Middle frontal gyrus (tissue), 1 donor: ENCODE measurements around the gene OSBPL6.

Experiments
- DNase-seq: peaks from one replicate; pipeline ENCODE4 v3.0.0-alpha.2; 2015; ENCODE audit warnings: low spot score; ENCODE audit errors: extremely low spot score

Gene OSBPL6

DNA sequence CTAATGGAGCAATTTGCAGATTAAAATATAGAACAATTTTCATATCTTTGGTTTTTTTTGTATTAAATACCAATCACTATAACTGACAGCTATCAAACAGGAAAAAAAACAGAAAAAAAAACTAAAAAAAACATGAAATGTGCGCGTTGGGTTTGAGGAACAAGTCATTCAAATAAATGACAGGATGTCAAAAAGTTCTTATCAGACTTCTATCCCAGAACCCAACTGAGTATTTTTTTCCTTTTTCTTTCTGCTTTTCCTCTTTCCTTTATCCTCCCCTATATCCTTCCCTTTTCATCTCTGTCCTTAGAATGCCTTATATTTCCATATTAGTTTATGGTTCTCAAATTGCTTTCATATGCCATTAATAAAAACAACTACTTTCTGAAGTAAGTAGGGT, 242.3 kb downstream of the OSBPL6 start:
- no peak for DNase-seq

DNA sequence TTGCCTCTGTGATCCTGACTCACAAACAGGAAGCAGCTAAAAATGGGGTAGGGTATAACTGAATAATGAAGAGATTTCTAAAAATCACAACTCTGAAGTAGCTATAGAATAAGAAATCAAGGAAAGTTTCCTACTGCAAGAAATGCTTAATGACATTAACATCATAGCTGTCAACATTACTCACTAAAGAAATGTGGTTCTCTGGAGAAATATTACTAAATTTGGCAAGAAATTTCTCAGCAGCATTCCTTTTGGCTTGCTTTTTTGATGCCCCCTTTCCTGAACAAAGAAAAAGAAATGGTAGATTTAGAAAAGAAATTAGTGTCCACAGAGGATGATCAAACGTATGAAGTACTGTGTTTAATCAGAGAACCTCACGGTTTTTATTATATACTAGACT, 247.1 kb downstream of the OSBPL6 start:
- no peak for DNase-seq

DNA sequence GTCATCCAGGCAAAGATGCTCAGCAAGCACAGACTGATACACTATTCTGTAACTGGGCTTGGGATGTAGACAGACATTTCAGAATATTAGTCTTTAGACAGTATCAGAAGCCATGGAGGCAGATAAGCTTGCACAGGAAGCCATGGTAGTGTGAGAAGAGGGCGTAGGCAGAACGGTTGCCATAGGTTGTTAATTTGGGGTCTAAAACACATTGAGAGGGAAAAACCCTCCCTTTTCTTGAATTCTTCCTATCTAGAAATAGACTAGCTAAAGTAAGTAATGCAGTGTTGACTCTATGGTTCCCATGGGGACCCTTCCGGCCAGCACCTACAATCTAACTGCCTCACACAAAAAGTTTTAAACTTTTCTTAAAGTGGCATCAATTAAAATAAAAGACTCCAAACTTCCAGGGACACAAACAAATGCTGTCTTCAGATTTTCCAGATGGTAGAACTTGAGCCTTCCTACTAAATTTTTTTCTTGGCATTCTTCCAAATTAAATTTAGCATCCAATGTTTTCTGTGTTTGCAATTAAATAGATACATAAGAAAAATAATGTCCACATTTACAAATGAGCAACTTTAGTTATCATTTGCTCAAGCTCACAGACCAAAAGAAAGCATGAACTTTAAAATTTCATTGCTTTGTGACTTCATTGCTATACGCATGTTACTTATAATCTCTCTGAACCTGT, 254.8 kb downstream of the OSBPL6 start:
- DNase-seq = no peak

DNA sequence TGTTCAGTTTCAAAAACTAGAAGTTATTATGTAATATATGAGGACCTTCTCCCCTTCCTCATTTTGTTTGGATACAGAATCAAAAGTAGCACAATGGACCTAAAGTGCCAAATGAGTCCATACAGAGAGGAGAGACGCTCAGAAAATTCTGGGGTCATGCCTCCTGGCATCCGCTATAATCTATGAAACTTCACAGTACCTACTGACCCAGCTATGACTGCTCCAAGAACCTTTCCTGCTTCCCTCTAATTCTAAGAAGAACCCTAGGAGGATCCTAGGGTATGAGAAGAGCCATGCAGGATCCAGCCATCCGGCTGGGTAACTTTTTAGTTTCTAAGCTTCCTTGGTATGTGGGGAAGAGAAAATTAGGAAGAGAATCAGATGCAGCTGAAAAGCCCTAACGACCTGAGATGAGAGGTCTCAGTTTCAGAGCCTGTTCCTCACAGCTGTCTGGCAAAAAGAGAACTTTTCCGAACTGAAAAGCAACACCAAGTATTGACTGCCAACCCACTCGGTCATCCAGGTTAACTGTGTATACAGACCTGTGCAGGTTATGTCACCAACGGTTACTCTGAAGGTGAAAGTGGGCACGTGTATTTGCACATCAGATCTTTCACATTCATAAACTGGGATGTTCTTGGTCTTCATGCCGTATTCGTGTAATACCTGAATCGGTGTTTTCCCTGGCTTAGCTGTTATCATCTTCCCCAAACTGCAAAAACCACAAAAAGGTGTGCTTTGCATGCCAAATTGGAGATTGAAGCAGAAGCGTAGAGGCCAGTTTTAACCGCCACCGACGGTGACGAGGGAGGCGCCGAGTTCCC, 255.6 kb downstream of the OSBPL6 start:
- no peak for DNase-seq

GRCh38 chr2:178450524-178450773, 256.1 kb downstream of the OSBPL6 start:
- no peak for DNase-seq

GRCh38 chr2:178450774-178451525, 256.6 kb downstream of the OSBPL6 start, which contains the start of the genes PJVK and PRKRA:
PJVK (plus strand) TSS chr2:178451378; CDS start chr2:178453410, 2,032 bp downstream.
PRKRA (minus strand) TSS chr2:178451175; CDS start chr2:178451030, 145 bp downstream.
- DNase-seq = peak; percentile 94

DNA sequence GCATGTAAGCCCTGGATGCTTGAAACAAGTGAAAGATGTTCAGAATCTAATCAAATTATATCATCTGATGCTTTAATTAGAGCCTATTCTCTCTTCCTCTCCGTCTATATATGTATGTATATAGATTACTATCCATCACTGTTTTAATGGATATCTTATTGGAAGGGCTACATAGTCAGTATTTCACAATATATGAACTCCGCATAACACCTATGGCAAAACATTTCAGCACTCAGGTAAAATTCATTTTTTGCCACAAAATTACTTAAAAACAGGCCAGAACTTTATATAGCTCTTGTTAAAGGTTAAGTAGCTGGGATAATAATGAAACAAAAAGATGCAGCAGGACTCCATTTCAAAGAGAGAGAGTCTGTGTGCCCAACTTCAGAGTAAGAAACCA, 258.0 kb downstream of the OSBPL6 start:
- no peak for DNase-seq
